Measurements from ENCODE around the gene QRICH2.

Gene QRICH2

DNA sequence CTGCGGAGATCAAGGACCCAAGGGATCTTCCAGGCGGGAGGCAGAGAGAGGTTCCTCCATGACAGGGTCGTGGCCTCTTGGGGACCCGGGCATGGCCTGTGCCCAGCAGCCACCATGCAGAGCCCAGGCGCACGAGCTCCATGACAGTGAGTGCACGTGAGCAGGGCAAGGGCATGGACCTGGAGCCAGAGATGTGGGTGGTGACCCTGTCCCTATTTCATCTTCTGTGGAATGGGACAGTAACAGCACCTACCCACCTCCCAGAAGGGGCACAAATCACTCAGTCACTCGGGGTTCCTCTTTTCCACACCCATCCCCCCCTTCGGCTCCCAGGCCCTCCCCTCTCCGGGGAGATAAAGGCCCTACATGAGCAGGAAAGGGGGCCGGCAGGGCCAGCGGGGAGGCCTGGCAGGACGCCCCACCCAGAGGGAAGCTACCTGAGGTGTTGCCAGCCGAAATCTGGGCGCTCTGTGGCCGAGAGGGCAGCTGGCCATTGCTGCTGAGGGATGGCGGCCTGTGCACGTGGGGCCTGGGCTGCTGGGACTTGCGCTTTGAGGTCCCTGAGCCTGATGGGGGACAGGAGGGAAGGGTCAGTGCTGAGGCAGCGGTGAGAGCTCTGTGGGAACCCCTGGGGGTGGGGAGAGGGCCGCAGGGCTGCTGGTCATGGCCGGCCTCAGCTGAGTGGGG lies 32.6 kb downstream of the QRICH2 start:
- Histone ChIP-seq H3K4me2 (ENCODE audit: low read depth, low read length, poor library complexity, severe bottlenecking) (peak overlapping the region; percentile 19), H2AFZ (ENCODE audit: low read depth, low read length, severe bottlenecking) (no peak overlapping the region), H3K9me3 (ENCODE audit: insufficient read depth, low read length) (no peaks in the 10 kb centered on the region), H3K9me2 (replicated peaks; ENCODE audit: insufficient read depth, low read length) (no peaks in the 10 kb centered on the region), H3K79me2 (ENCODE audit: insufficient read depth, low read length) (no peaks in the 10 kb centered on the region), H3K27me3 (ENCODE audit: low read length) (no peaks in the 10 kb centered on the region), H3K27ac (ENCODE audit: low read depth, low read length) (peak overlapping the region; percentile 98), H3K36me3 (ENCODE audit: low read length) (no peaks in the 10 kb centered on the region), H4K20me1 (ENCODE audit: low read depth, low read length) (no peaks in the 10 kb centered on the region), H3K4me3 (ENCODE audit: insufficient read depth, low read length, poor library complexity, severe bottlenecking) (no peak overlapping the region), H3F3A (ENCODE audit: insufficient read depth) (peaks cover 29% of the 10 kb centered on the region), H3K9ac (ENCODE audit: low read length) (peak overlapping the region; percentile 13; the same call in 1 of the 2 replicates)
- TF ChIP-seq, protein P1, sequence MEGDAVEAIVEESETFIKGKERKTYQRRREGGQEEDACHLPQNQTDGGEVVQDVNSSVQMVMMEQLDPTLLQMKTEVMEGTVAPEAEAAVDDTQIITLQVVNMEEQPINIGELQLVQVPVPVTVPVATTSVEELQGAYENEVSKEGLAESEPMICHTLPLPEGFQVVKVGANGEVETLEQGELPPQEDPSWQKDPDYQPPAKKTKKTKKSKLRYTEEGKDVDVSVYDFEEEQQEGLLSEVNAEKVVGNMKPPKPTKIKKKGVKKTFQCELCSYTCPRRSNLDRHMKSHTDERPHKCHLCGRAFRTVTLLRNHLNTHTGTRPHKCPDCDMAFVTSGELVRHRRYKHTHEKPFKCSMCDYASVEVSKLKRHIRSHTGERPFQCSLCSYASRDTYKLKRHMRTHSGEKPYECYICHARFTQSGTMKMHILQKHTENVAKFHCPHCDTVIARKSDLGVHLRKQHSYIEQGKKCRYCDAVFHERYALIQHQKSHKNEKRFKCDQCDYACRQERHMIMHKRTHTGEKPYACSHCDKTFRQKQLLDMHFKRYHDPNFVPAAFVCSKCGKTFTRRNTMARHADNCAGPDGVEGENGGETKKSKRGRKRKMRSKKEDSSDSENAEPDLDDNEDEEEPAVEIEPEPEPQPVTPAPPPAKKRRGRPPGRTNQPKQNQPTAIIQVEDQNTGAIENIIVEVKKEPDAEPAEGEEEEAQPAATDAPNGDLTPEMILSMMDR (IDR thresholded peaks at IDR 0.05; ENCODE audit: insufficient read depth, low read length, poor library complexity, severe bottlenecking): no peak
- no peak for TF ChIP-seq EZH2phosphoT487 (conservative IDR thresholded peaks at IDR 0.05; ENCODE audit: low read length)

DNA sequence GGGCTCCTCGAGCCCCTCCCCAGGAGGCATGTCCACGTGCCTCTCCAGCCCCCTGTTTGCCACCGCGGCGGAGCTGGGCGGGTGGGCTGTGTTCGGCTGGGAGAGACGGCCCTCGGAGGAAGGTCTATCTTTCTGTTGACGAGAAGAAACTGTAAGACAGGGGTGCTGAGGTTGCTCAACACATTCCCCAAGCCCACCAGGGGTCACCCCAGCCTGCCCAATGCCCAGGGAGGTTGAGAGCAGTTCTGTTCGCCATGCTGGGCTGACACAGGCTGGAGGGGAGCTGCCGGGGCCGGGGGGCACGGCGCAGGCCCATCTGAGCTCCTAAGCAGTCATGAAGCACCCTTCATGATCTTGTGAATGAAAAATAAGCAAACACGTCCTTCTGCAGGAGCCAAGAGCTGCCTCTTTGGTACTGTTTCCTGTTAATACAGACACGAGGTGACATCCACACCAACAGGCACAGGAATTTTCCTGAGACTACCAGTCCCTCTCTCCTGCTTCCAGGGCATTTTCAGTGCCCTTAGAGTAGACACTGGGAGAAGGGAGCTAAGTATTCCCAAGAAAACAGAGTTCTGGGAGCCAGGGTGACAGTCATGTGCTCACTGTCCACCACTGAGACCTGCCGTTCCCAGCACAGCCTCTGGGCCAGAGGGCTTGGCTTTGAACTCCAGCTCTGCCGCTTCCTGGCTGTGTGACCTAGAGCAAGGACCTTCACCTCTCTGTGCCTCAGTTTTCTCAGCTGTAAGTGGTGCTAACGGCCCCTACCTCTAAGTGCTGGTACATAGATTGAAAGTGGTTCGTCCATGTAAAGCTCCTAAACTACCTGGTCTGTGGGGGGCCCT lies 33.7 kb downstream of the QRICH2 start:
- Histone ChIP-seq H3K9ac (ENCODE audit: low read length) (peak overlapping the region; percentile 79; the same call in 1 of the 2 replicates), H3K9me3 (ENCODE audit: insufficient read depth, low read length) (no peaks in the 10 kb centered on the region), H3K9me2 (replicated peaks; ENCODE audit: insufficient read depth, low read length) (no peaks in the 10 kb centered on the region), H3K27ac (ENCODE audit: low read depth, low read length) (peak overlapping the region; percentile 98), H2AFZ (ENCODE audit: low read depth, low read length, severe bottlenecking) (no peak overlapping the region), H3K4me3 (ENCODE audit: insufficient read depth, low read length, poor library complexity, severe bottlenecking) (no peak overlapping the region), H3K79me2 (ENCODE audit: insufficient read depth, low read length) (no peaks in the 10 kb centered on the region), H4K20me1 (ENCODE audit: low read depth, low read length) (no peaks in the 10 kb centered on the region), H3K36me3 (ENCODE audit: low read length) (no peaks in the 10 kb centered on the region), H3K27me3 (ENCODE audit: low read length) (no peaks in the 10 kb centered on the region), H3F3A (ENCODE audit: insufficient read depth) (peaks cover 39% of the 10 kb centered on the region), H3K4me2 (ENCODE audit: low read depth, low read length, poor library complexity, severe bottlenecking) (no peak overlapping the region)
- no peak for TF ChIP-seq EZH2phosphoT487 (conservative IDR thresholded peaks at IDR 0.05; ENCODE audit: low read length)
- TF ChIP-seq, protein P1 (IDR thresholded peaks at IDR 0.05; ENCODE audit: insufficient read depth, low read length, poor library complexity, severe bottlenecking): no peak

DNA sequence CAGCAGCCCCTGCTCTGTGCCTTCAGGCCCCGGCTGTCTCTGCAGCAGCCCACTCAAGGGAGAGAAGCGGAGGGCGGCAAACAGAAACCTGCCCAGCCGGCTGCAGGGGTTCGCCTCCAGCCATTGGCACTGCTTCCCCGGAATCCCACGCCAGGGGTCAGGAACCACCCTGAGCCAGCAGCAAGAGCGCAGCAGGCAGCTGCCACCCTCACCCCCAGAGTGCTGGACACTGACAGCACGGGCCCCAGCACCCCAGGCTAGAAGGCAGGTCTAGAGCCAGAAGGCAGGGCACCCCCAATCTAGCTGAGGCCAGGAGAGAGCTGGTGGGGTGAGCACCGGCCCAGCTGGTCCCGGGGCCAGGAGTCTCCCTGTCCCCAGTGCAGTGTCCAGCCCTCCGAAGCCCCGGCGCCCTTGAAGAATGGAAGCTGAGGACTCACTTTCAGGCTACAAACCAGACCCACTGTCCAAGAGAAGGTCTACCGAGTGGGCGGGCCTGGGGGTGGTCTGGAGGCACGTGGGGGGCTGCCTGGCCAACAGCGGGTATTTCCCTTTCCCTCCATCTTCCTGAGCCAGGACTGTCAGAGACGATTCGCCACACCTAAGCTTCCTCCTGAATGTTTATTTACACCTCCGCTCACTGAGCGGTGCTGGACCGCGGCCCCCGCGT lies 34.5 kb downstream of the QRICH2 start:
- H3K9me3 ChIP-seq (ENCODE audit: insufficient read depth, low read length): no peaks in the 10 kb centered on the region
- no peaks in the 10 kb centered on the region for H3K9me2 ChIP-seq (replicated peaks; ENCODE audit: insufficient read depth, low read length)
- H3K36me3 ChIP-seq (ENCODE audit: low read length): no peaks in the 10 kb centered on the region
- peak overlapping the region; percentile 98 for H3K27ac ChIP-seq (ENCODE audit: low read depth, low read length)
- no peak overlapping the region for H3K4me3 ChIP-seq (ENCODE audit: insufficient read depth, low read length, poor library complexity, severe bottlenecking)
- H3K9ac ChIP-seq (ENCODE audit: low read length): peak overlapping the region; percentile 79
- H3K27me3 ChIP-seq (ENCODE audit: low read length): no peaks in the 10 kb centered on the region
- no peak for TF ChIP-seq EZH2phosphoT487 (conservative IDR thresholded peaks at IDR 0.05; ENCODE audit: low read length)
- TF ChIP-seq, protein P1 (IDR thresholded peaks at IDR 0.05; ENCODE audit: insufficient read depth, low read length, poor library complexity, severe bottlenecking): no peak
- H4K20me1 ChIP-seq (ENCODE audit: low read depth, low read length): no peaks in the 10 kb centered on the region
- peak overlapping the region; percentile 74 for H3K4me2 ChIP-seq (ENCODE audit: low read depth, low read length, poor library complexity, severe bottlenecking)
- H3K79me2 ChIP-seq (ENCODE audit: insufficient read depth, low read length): no peaks in the 10 kb centered on the region
- H2AFZ ChIP-seq (ENCODE audit: low read depth, low read length, severe bottlenecking): no peak overlapping the region
- peaks cover 46% of the 10 kb centered on the region for H3F3A ChIP-seq (ENCODE audit: insufficient read depth)
